HCT116 (cell line): ENCODE measurements around the gene SUSD6.

Experiments
- CTCF ChIP-seq, 3 experiments: fragments of 200-600 bp in 1 of 3; sonication (generic) in 1 of 3; IDR thresholded peaks in 2 of 3; conservative IDR thresholded peaks in 1 of 3; 2 replicates each; pipeline ENCODE4 v1.5.1; 2012 to 2017; ENCODE audit warnings: low read depth in 2 of 3, low read length in 2 of 3, antibody characterized with exemption in 1 of 3, borderline replicate concordance in 1 of 3, control low read depth in 1 of 3, mild to moderate bottlenecking in 1 of 3, mixed read lengths in 1 of 3, mixed run types in 1 of 3, moderate library complexity in 1 of 3; ENCODE audit not compliant: insufficient read depth in 1 of 3
- FOSL1 ChIP-seq: IDR thresholded peaks from 2 replicates; pipeline ENCODE4 v1.6.1; 2012; ENCODE audit warnings: low read depth
- POLR2A ChIP-seq: IDR thresholded peaks from 2 replicates; pipeline ENCODE4 v1.7.0; 2011; ENCODE audit warnings: borderline replicate concordance; ENCODE audit not compliant: insufficient read depth, insufficient read length; ENCODE audit errors: extremely low read depth
- RAD21 ChIP-seq: IDR thresholded peaks from 2 replicates; pipeline ENCODE4 v1.6.1; 2012; ENCODE audit warnings: low read depth, mild to moderate bottlenecking

- TF ChIP-seq CTCF (IDR thresholded peaks at IDR 0.05 in 2 of 3, conservative IDR thresholded peaks at IDR 0.05 in 1 of 3; ENCODE audit: borderline replicate concordance in 1 of 3, insufficient read depth in 1 of 3, low read depth in 2 of 3, low read length in 2 of 3): no peak
- no peak for TF ChIP-seq RAD21
- TF ChIP-seq POLR2A: no peak
- TF ChIP-seq FOSL1: no peak
These were observed 81.7 kb downstream of the SUSD6 start for GRCh38 chr14:69693145-69693544.
